ENCODE measurements around the gene ZNF382. TPM values are rescaled to one million over a fixed set of nuclear protein-coding genes. Genes with fewer than 3 reads are reported as not detected.
"Not testable (repeated sequence)": the region's sequence is repeated elsewhere in the genome, so short reads cannot be mapped to it uniquely, and the experiment has no call there.

The ZNF382 gene
- total and polyA plus RNA-seq, 9 donors: 1.8 to 10.2 (median 7.9) TPM

DNA sequence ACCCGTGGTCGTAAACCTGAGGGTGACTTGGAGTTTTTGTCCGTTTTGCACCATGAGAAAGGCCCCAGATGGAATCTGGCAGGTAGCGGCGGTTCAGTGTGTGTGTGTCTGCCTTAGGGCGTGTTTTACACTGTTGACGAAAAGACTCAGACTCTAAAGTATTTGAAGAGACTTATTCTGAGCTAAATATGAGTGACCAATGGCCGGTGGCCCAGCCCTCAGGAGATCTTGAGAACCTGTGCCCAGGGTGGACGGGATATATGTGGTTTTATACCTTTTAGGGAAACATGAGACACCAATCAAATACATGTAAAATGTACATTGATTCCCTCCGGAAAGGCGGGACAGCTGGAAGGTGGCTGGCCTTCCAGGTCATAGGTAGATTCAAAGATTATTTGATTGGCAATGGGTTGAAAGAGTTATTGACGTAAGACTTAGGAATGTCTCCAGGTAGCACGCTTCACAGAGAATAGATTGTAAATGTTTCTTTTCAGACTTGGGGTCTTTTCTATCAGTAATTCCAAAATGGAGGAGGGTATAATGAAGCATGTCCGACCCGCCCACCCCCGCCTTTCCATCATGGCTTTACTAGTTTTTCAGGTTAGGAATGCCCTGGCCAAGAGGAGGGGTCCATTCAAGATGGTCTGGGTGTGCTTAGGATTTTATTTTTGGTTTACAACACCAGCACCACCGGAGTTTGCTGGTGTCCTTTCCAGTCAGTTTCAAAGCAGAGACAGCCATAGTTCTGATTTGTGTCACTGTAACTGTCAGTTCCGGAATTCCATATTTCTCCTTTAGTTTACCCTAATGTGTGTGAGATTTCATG lies 31.0 kb upstream of the ZNF382 start:
- H3K27me3 ChIP-seq: no peaks in the 10 kb centered on the region
- H3K4me3 ChIP-seq: peak overlapping the region; percentile 85
- intact Hi-C loops (cut with DNase I): no loop called here
- peaks cover 2% of the 10 kb centered on the region for H3K4me1 ChIP-seq (ENCODE audit: insufficient read depth)
- no peaks in the 10 kb centered on the region for H3K36me3 ChIP-seq
- 28 to 30% (median 28%) methylated on average over 18 of the region's 18 CpGs for WGBS, 3 donors
- H3K9me3 ChIP-seq: peaks cover 0 to 25% of the 10 kb centered on the region in 2 donors
- no peak for DNase-seq
- no peak overlapping the region for H3K27ac ChIP-seq
- no peak for TF ChIP-seq POLR2A (IDR thresholded peaks at IDR 0.05)
- no peak for TF ChIP-seq EP300 (IDR thresholded peaks at IDR 0.05)
- TF ChIP-seq CTCF (IDR thresholded peaks at IDR 0.05): no peak

- WGBS, 3 donors: 82 to 84% (median 82%) methylated on average over 2 of the region's 2 CpGs
- Histone ChIP-seq H3K4me1 (ENCODE audit: insufficient read depth) (peaks cover 2% of the 10 kb centered on the region), H3K9me3 (peaks cover 0 to 20% of the 10 kb centered on the region in 2 donors), H3K4me3 (no peak overlapping the region), H3K36me3 (no peaks in the 10 kb centered on the region), H3K27ac (no peak overlapping the region), H3K27me3 (no peaks in the 10 kb centered on the region)
- intact Hi-C loops (cut with DNase I): no loop called here
- no peak for DNase-seq
- TF ChIP-seq CTCF (IDR thresholded peaks at IDR 0.05) (no peak), POLR2A (IDR thresholded peaks at IDR 0.05) (no peak), EP300 (IDR thresholded peaks at IDR 0.05) (no peak)
Measured at GRCh38 chr19:36574741-36575140, 30.4 kb upstream of the ZNF382 start.

DNA sequence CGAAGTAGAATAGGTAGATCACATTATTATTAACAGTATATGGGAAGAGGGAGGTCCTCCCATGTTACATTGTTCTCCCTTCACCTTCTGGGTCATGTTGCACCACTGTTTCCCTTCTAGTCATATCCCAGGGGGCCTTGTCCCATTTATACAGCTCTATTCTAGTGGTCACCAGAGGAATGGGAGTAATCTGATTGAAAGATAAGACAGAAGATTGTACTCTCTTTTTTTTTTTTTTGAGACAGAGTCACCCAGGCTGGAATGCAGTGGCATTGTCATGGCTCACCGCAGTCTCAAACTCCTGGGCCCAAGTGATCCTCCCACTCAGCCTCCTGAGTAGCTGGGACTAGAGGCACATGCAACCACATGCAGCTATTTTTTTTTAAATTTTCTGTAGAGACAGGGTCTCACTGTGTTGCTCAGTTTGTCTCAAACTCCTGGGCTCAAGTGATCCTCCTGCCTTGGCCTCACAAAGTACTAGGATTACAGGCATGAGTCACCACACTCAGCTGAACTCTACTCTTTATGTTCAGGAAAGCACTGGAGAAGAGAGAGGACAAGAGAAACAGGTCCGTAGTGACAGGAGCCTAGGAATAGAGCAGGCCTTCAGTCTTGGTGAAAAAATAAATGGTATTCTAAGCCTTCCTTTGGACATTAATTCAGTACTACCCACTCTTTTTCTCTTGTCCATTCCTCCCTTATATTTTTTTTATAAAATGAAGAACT lies 27.7 kb upstream of the ZNF382 start:
- intact Hi-C loops (cut with DNase I): no loop called here

DNA sequence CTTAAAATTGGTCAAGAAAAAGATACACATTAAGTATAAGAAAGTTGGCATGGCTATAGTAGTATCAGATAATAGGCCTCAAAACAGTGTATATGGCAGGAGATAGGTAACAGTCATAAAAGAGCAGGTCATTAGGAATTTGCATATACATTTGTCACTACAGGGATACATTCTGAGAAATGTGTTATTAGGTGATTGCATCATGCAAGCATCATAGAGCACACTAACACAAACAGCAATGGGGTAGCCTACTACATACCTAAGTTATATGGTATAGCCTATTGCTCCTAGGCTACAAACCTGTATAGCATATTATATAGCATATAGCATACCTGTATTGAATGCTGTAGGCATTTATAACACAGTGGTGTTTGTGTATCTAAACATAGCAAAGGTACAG lies 25.9 kb upstream of the ZNF382 start:
- TF ChIP-seq POLR2A (IDR thresholded peaks at IDR 0.05) (no peak), EP300 (IDR thresholded peaks at IDR 0.05) (no peak), CTCF (IDR thresholded peaks at IDR 0.05) (no peak)
- no peaks in the 10 kb centered on the region for H3K27me3 ChIP-seq
- peaks cover 1% of the 10 kb centered on the region for H3K4me1 ChIP-seq (ENCODE audit: insufficient read depth)
- no peak for DNase-seq
- peaks cover 0 to 35% of the 10 kb centered on the region in 2 donors for H3K9me3 ChIP-seq
- H3K4me3 ChIP-seq: no peak overlapping the region
- H3K36me3 ChIP-seq: no peaks in the 10 kb centered on the region
- no peak overlapping the region for H3K27ac ChIP-seq
- intact Hi-C loops (cut with DNase I): no loop called here

More for the DNA sequence above, 27.7 kb upstream of the ZNF382 start:
- no peak overlapping the region for H3K27ac ChIP-seq
- no peak for TF ChIP-seq EP300 (IDR thresholded peaks at IDR 0.05)
- no peak for TF ChIP-seq POLR2A (IDR thresholded peaks at IDR 0.05)
- TF ChIP-seq CTCF (IDR thresholded peaks at IDR 0.05): no peak
- H3K36me3 ChIP-seq: no peaks in the 10 kb centered on the region
- H3K9me3 ChIP-seq: peaks cover 0 to 31% of the 10 kb centered on the region in 2 donors
- H3K4me3 ChIP-seq: no peak overlapping the region
- H3K27me3 ChIP-seq: no peaks in the 10 kb centered on the region
- no peak for DNase-seq
- 96 to 99% (median 97%) methylated on average over 3 of the region's 3 CpGs for WGBS, 3 donors
- H3K4me1 ChIP-seq (ENCODE audit: insufficient read depth): peaks cover 2% of the 10 kb centered on the region

DNA sequence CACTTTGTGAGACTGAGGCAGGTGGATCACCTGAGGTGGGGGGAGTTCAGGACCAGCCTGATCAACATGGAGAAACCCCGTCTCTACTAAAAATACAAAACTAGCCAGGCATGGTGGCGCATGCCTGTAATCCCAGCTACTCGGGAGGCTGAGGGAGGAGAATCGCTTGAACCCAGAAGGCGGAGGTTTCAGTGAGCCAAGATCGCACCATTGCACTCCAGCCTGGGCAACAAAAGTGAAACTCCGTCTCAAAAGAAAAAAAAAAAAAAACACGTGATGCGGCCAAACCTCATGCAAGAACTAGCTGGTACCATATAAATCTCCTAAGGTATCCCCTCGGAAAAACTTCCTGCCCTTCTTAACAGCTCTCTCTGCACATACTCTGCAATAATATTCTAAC lies 2.4 kb upstream of the ZNF382 start:
- intact Hi-C loops (cut with DNase I); H3K9me3 ChIP-seq; H3K27ac ChIP-seq; H3K4me1 ChIP-seq (ENCODE audit: insufficient read depth); H3K36me3 ChIP-seq; DNase-seq; H3K27me3 ChIP-seq; H3K4me3 ChIP-seq: not testable (repeated sequence)
- WGBS, 3 donors: 89 to 95% (median 92%) methylated on average over 10 of the region's 10 CpGs

Measured in ovary (tissue), 9 donors.